ENCODE measurements around the gene ACTL7B. TPM values are rescaled to one million over a fixed set of nuclear protein-coding genes. Genes with fewer than 3 reads are reported as not detected.

ACTL7B gene
- total RNA-seq, 4 donors from 2014 or later = not detected

DNA sequence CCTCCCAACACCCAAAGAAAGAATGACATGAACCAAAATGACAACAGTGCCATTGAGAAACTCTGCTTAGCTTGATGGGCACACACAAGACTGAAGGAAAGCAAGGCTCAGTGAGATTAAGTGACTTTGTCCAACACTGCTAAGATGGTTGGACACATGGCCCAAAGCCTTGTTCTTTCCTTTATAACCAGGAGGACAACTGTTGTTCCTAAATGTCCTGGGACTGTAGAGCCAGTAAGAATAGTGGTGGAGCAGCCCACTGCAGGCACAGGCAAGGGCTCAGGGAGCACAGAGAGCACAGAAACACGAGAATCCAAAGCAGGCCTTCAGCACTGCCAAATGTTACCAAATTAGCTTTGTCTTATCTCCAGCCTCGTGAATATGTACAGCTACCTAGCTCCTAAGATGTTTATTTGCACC lies 10.2 kb upstream of the ACTL7B start:
- Histone ChIP-seq H3K4me3 (no peak overlapping the region), H3K27ac (no peak overlapping the region), H3K27me3 (no peaks in the 10 kb centered on the region), H3K4me1 (no peaks in the 10 kb centered on the region), H3K36me3 (peaks cover 0 to 33% (median 0%) of the 10 kb centered on the region in 3 donors), H3K9me3 (no peaks in the 10 kb centered on the region)
- intact Hi-C loops (cut with DNase I) = no loop called here
- DNase-seq = no peak
- WGBS, 2 donors = 91 to 93% methylated on average over 2 of the region's 2 CpGs
- no peak for TF ChIP-seq POLR2A (IDR thresholded peaks at IDR 0.05)
- TF ChIP-seq, protein P1, sequence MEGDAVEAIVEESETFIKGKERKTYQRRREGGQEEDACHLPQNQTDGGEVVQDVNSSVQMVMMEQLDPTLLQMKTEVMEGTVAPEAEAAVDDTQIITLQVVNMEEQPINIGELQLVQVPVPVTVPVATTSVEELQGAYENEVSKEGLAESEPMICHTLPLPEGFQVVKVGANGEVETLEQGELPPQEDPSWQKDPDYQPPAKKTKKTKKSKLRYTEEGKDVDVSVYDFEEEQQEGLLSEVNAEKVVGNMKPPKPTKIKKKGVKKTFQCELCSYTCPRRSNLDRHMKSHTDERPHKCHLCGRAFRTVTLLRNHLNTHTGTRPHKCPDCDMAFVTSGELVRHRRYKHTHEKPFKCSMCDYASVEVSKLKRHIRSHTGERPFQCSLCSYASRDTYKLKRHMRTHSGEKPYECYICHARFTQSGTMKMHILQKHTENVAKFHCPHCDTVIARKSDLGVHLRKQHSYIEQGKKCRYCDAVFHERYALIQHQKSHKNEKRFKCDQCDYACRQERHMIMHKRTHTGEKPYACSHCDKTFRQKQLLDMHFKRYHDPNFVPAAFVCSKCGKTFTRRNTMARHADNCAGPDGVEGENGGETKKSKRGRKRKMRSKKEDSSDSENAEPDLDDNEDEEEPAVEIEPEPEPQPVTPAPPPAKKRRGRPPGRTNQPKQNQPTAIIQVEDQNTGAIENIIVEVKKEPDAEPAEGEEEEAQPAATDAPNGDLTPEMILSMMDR (IDR thresholded peaks at IDR 0.05) = no peak

DNA sequence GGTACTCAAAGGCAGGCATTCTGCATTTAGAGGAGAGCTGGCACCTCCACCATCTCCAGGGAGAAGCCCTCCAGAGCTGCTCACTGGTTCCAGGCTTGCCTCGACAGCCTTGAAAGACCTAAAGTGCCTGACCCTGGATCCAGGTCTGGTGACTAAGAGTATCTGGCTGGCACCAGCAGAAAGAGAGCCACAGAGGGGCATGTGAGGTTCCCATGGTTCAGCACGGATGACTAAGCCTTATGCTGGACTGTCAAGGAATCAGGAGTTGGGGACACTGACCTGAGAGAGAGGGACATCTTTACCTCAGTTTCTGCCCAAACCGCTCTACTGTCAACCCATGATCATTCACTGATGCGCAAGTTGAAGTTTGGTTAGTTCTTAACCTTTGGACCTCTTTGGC lies 9.3 kb upstream of the ACTL7B start:
- Histone ChIP-seq H3K9me3 (no peaks in the 10 kb centered on the region), H3K4me1 (peaks cover 0 to 3% (median 0%) of the 10 kb centered on the region in 3 donors), H3K4me3 (no peak overlapping the region), H3K27me3 (no peaks in the 10 kb centered on the region), H3K36me3 (peaks cover 0 to 23% (median 0%) of the 10 kb centered on the region in 3 donors), H3K27ac (no peak overlapping the region)
- 93 to 96% methylated on average over 3 to 4 of the region's 4 CpGs for WGBS, 2 donors
- no peak for DNase-seq
- TF ChIP-seq, protein P1 (IDR thresholded peaks at IDR 0.05) = no peak
- intact Hi-C loops (cut with DNase I) = no loop called here

DNA sequence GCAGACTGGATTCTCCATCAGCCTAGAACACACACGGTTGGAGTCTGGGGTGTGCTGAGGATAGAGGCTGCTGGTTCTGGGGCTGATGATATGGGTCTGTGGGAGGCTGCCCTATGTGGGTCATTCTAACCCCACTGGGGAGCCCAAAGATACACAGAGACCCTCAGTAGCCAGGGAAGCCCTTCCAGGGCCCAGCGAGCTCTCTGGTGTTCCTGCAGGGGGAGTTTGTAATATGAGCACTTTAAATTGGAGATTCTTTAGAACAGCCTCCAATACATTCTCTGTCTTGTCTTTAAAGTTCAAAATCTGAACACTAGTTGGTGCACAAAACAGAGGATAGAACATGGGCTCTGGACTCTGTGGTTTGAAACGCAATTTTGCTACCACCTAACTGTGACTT lies 8.7 kb upstream of the ACTL7B start:
- no peak for TF ChIP-seq POLR2A (IDR thresholded peaks at IDR 0.05)
- TF ChIP-seq, protein P1 (IDR thresholded peaks at IDR 0.05) = no peak
- H3K4me1 ChIP-seq = peaks cover 0 to 9% (median 0%) of the 10 kb centered on the region in 3 donors
- H3K27me3 ChIP-seq = no peaks in the 10 kb centered on the region
- 86 to 92% methylated on average over 2 of the region's 3 CpGs for WGBS, 2 donors
- no peaks in the 10 kb centered on the region for H3K9me3 ChIP-seq
- peaks cover 0 to 19% (median 0%) of the 10 kb centered on the region in 3 donors for H3K36me3 ChIP-seq
- intact Hi-C loops (cut with DNase I) = no loop called here
- H3K27ac ChIP-seq = no peak overlapping the region
- H3K4me3 ChIP-seq = no peak overlapping the region
- DNase-seq = no peak

DNA sequence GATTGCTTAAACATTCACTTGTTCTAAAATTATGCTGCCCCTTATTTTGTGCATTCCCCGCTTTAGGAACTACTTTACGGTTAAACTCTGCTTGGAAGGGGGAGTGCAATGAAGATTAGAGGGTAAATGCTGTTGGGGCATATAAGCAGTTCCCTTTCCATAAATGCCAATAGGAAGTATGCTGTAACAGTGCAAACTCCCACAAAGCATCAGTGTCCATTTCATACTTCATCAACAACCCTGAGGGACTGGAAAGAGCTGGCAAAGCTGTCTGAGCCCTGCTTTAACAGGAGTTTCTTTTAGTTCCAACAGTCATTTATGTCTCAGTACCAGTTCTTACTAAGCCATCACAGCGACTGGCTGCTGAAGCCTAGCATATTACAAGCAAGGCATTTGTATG lies 8.1 kb upstream of the ACTL7B start:
- H3K27me3 ChIP-seq = no peaks in the 10 kb centered on the region
- intact Hi-C loops (cut with DNase I) = no loop called here
- peaks cover 0 to 10% (median 0%) of the 10 kb centered on the region in 3 donors for H3K4me1 ChIP-seq
- H3K4me3 ChIP-seq = no peak overlapping the region
- H3K36me3 ChIP-seq = peaks cover 0 to 14% (median 0%) of the 10 kb centered on the region in 3 donors
- no peaks in the 10 kb centered on the region for H3K9me3 ChIP-seq
- WGBS, 2 donors = 81 to 90% methylated on average over 3 of the region's 3 CpGs
- no peak for DNase-seq
- no peak overlapping the region for H3K27ac ChIP-seq
- TF ChIP-seq, protein P1 (IDR thresholded peaks at IDR 0.05) = no peak
- no peak for TF ChIP-seq POLR2A (IDR thresholded peaks at IDR 0.05)

DNA sequence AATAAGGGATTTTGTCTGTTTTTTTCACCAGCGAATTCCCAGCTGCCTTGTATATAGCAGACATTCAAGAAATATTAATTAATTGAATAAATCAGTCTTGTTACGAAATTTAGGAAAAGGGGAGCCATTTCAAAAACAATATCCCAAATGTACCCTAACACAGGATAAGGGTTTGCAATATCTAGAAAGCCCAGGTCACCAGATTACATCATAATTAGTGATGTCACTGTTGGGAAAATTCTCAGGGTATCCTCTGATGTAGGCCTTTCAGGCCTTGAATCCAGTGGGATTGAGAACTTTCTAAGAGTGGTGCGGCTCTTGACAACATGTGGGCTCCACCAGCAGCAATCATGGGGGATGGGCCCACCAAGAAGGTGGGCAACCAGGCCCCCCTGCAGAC lies 6.2 kb upstream of the ACTL7B start, which contains the start of gene ACTL7A:
Gene ACTL7A (plus strand): TSS at position 270 of the 400 bp plus-strand sequence. CDS start 57 bp downstream, at position 327.
- TF ChIP-seq POLR2A (IDR thresholded peaks at IDR 0.05) = no peak
- TF ChIP-seq, protein P1 (IDR thresholded peaks at IDR 0.05) = no peak
- H3K9me3 ChIP-seq = no peaks in the 10 kb centered on the region
- H3K4me3 ChIP-seq = no peak within 1 kb of the TSS
- intact Hi-C loops (cut with DNase I) = no loop called here
- no peaks in the 10 kb centered on the region for H3K36me3 ChIP-seq
- no peak for DNase-seq
- no peaks in the 10 kb centered on the region for H3K27me3 ChIP-seq
- WGBS, 2 donors = 97 to 98% methylated on average over 3 of the region's 3 CpGs
- peaks cover 0 to 10% (median 0%) of the 10 kb centered on the region in 3 donors for H3K4me1 ChIP-seq
- no peak within 1 kb of the TSS for H3K27ac ChIP-seq
